ENCODE measurements around the gene RICTOR. TPM values are rescaled to one million over a fixed set of nuclear protein-coding genes. Genes with fewer than 3 reads are reported as not detected.

Gene RICTOR
- total and polyA plus RNA-seq, 2 donors from 2014 or later, result 3.4 to 43.8 TPM

DNA sequence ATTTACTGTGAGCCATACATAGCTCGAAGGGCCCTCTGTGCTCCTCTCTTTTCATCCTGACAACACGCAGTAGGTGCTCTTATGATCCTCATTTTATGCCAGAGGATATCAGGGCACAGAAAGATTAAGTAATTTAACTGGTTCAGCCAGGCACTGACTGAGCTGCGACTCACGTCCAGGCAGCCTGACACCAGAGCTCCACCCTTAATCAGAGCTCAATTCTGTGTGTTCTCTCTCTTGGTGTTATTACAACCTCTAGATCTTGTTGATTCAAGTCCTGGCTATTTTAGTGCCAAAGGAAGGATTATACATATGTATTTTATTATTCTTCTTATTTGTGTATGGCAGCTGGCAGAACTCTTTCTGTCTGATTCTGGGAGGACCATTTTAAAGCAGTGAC, 168.7 kb downstream of the RICTOR start:
- Histone ChIP-seq H3K27ac (ENCODE audit: low read depth in 2 of 2, low read length in 2 of 2) (no peak overlapping the region), H3K9ac (ENCODE audit: low read length in 3 of 3) (no peak overlapping the region), H3K4me1 (ENCODE audit: control insufficient read depth in 2 of 3, insufficient read depth in 2 of 3, low read depth in 1 of 3, low read length in 3 of 3) (no peaks in the 10 kb centered on the region), H3K36me3 (ENCODE audit: control insufficient read depth in 2 of 3, insufficient read depth in 3 of 3, low read length in 3 of 3) (peaks cover 0 to 9% (median 0%) of the 10 kb centered on the region in 3 donors), H3K9me3 (ENCODE audit: control insufficient read depth in 2 of 3, insufficient read depth in 1 of 3, low read length in 3 of 3) (peaks cover 0 to 14% (median 0%) of the 10 kb centered on the region in 3 donors), H3K27me3 (ENCODE audit: control insufficient read depth, insufficient read depth, low read length) (no peaks in the 10 kb centered on the region), H3K4me3 (ENCODE audit: low read length in 3 of 3) (no peak overlapping the region)
- FAIRE-seq (no peak), DNase-seq (no peak)
- intact Hi-C loops (cut with DNase I), result no loop called here
- TF ChIP-seq, protein P1, sequence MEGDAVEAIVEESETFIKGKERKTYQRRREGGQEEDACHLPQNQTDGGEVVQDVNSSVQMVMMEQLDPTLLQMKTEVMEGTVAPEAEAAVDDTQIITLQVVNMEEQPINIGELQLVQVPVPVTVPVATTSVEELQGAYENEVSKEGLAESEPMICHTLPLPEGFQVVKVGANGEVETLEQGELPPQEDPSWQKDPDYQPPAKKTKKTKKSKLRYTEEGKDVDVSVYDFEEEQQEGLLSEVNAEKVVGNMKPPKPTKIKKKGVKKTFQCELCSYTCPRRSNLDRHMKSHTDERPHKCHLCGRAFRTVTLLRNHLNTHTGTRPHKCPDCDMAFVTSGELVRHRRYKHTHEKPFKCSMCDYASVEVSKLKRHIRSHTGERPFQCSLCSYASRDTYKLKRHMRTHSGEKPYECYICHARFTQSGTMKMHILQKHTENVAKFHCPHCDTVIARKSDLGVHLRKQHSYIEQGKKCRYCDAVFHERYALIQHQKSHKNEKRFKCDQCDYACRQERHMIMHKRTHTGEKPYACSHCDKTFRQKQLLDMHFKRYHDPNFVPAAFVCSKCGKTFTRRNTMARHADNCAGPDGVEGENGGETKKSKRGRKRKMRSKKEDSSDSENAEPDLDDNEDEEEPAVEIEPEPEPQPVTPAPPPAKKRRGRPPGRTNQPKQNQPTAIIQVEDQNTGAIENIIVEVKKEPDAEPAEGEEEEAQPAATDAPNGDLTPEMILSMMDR (IDR thresholded peaks at IDR 0.05; ENCODE audit: borderline replicate concordance, extremely low read depth, insufficient read depth), result no peak

DNA sequence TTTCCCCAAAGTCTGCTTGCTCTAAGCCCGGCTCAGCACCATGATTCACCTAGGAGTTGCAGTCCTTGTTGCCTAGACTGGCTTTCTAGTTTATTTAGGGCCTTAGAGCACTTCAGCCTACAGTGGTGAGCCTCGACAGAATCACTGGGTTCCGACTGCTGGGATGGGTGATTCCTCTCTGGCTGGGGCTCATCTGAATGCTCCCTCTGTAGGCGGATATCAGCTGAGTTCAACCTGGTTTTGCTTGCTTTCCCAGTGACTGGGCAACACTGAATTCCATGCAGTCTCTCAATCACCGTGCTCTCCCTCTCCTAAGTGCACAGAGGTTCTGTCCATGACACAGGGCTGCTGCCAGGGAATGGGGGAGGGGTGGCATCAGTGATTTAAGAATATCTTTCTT, 174.3 kb downstream of the RICTOR start:
- peaks cover 0 to 18% (median 0%) of the 10 kb centered on the region in 3 donors for H3K9me3 ChIP-seq (ENCODE audit: control insufficient read depth in 2 of 3, insufficient read depth in 1 of 3, low read length in 3 of 3)
- FAIRE-seq, result no peak
- H3K27ac ChIP-seq (ENCODE audit: low read depth in 2 of 2, low read length in 2 of 2), result no peak overlapping the region
- no peaks in the 10 kb centered on the region for H3K27me3 ChIP-seq (ENCODE audit: control insufficient read depth, insufficient read depth, low read length)
- H3K4me1 ChIP-seq (ENCODE audit: control insufficient read depth in 2 of 3, insufficient read depth in 2 of 3, low read depth in 1 of 3, low read length in 3 of 3), result no peaks in the 10 kb centered on the region
- H3K4me3 ChIP-seq (ENCODE audit: low read length in 3 of 3), result no peak overlapping the region
- intact Hi-C loops (cut with DNase I), result no loop called here
- DNase-seq, result no peak
- TF ChIP-seq, protein P1 (IDR thresholded peaks at IDR 0.05; ENCODE audit: borderline replicate concordance, extremely low read depth, insufficient read depth), result no peak
- no peak overlapping the region for H3K9ac ChIP-seq (ENCODE audit: low read length in 3 of 3)
- H3K36me3 ChIP-seq (ENCODE audit: control insufficient read depth in 2 of 3, insufficient read depth in 3 of 3, low read length in 3 of 3), result peaks cover 0 to 6% (median 0%) of the 10 kb centered on the region in 3 donors

DNA sequence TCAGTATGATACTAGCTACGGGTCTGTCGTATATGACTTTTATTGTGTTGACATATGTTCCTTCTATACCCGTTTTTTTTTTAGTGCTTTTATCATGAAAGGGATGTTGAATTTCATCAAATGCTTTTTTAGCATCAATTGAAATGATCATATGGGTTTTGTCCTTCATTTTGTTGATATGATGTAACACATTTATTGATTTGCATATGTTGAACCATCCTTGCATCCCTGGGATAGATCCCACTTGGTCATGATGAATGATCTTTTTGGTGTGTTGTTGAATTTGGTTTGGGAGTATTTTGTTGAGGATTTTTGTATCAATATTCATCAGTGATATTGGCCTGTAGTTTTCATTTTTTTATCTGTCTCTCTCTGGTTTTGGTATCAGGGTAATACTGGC, 177.4 kb downstream of the RICTOR start:
- no peak for DNase-seq
- H3K27ac ChIP-seq (ENCODE audit: low read depth in 2 of 2, low read length in 2 of 2), result no peak overlapping the region
- no peak overlapping the region for H3K9ac ChIP-seq (ENCODE audit: low read length in 3 of 3)
- no peaks in the 10 kb centered on the region for H3K4me1 ChIP-seq (ENCODE audit: control insufficient read depth in 2 of 3, insufficient read depth in 2 of 3, low read depth in 1 of 3, low read length in 3 of 3)
- H3K9me3 ChIP-seq (ENCODE audit: control insufficient read depth in 2 of 3, insufficient read depth in 1 of 3, low read length in 3 of 3), result peaks cover 0 to 12% (median 0%) of the 10 kb centered on the region in 3 donors
- no peak overlapping the region for H3K4me3 ChIP-seq (ENCODE audit: low read length in 3 of 3)
- intact Hi-C loops (cut with DNase I), result no loop called here
- H3K27me3 ChIP-seq (ENCODE audit: control insufficient read depth, insufficient read depth, low read length), result no peaks in the 10 kb centered on the region
- no peak for FAIRE-seq
- H3K36me3 ChIP-seq (ENCODE audit: control insufficient read depth in 2 of 3, insufficient read depth in 3 of 3, low read length in 3 of 3), result peaks cover 0 to 2% (median 0%) of the 10 kb centered on the region in 3 donors
- TF ChIP-seq, protein P1 (IDR thresholded peaks at IDR 0.05; ENCODE audit: borderline replicate concordance, extremely low read depth, insufficient read depth), result no peak

DNA sequence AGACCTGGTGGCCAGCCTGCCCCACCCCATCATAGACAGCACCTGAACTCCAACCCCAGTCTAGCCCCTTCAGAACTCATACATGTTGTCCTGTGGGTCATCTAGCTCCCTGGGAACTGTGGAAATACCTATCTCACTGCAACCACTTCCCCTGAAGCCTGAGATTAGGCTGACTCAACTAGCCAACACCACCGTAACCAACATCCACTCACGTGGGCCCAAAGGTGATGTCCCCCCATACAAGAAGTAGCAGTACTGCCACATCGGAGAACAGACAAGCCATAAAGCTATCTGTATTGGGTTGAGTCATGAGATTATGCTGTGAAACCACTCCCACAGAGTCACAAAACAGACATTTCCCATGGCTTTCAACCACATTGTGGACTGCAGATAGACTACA, 181.8 kb downstream of the RICTOR start:
- H3K27ac ChIP-seq (ENCODE audit: low read depth in 2 of 2, low read length in 2 of 2), result no peak overlapping the region
- no peak overlapping the region for H3K9ac ChIP-seq (ENCODE audit: low read length in 3 of 3)
- intact Hi-C loops (cut with DNase I), result no loop called here
- no peaks in the 10 kb centered on the region for H3K4me1 ChIP-seq (ENCODE audit: control insufficient read depth in 2 of 3, insufficient read depth in 2 of 3, low read depth in 1 of 3, low read length in 3 of 3)
- no peaks in the 10 kb centered on the region for H3K27me3 ChIP-seq (ENCODE audit: control insufficient read depth, insufficient read depth, low read length)
- H3K9me3 ChIP-seq (ENCODE audit: control insufficient read depth in 2 of 3, insufficient read depth in 1 of 3, low read length in 3 of 3), result peaks cover 0 to 12% (median 0%) of the 10 kb centered on the region in 3 donors
- TF ChIP-seq, protein P1 (IDR thresholded peaks at IDR 0.05; ENCODE audit: borderline replicate concordance, extremely low read depth, insufficient read depth), result no peak
- no peak overlapping the region for H3K4me3 ChIP-seq (ENCODE audit: low read length in 3 of 3)
- DNase-seq (no peak), FAIRE-seq (no peak)
- peaks cover 0 to 2% (median 0%) of the 10 kb centered on the region in 3 donors for H3K36me3 ChIP-seq (ENCODE audit: control insufficient read depth in 2 of 3, insufficient read depth in 3 of 3, low read length in 3 of 3)
